ENCODE measurements around the gene EIF2S2. TPM values are rescaled to one million over a fixed set of nuclear protein-coding genes. Genes with fewer than 3 reads are reported as not detected.
"Not testable (repeated sequence)": the region's sequence is repeated elsewhere in the genome, so short reads cannot be mapped to it uniquely, and the experiment has no call there.

EIF2S2 gene
- total RNA-seq, 6 donors from 2014 or later, result 28.3 to 76.1 (median 50.3) TPM

GRCh38 chr20:34145280-34145819 is 33.3 kb upstream of the EIF2S2 start:
- H3K9me3 ChIP-seq, result no peaks in the 10 kb centered on the region
- H3K36me3 ChIP-seq, result no peaks in the 10 kb centered on the region
- no peak for ATAC-seq (ENCODE audit: low FRiP score in 2 of 2)
- WGBS, 2 donors, result 92 to 100% methylated on average over 2 of the region's 2 CpGs
- H3K27ac ChIP-seq, result no peak overlapping the region
- no peak overlapping the region for H3K4me3 ChIP-seq
- H3K4me1 ChIP-seq, result no peaks in the 10 kb centered on the region
- DNase-seq, result no peak
- TF ChIP-seq POLR2A (IDR thresholded peaks at IDR 0.05) (no peak), POLR2AphosphoS5 (IDR thresholded peaks at IDR 0.05) (no peak), CTCF (IDR thresholded peaks at IDR 0.05) (no peak), EP300 (IDR thresholded peaks at IDR 0.05) (no peak)
- no peaks in the 10 kb centered on the region for H3K27me3 ChIP-seq

GRCh38 chr20:34143951-34144350 is 31.9 kb upstream of the EIF2S2 start:
- Histone ChIP-seq H3K4me1 (no peaks in the 10 kb centered on the region), H3K9me3 (no peaks in the 10 kb centered on the region)
- TF ChIP-seq POLR2A (IDR thresholded peaks at IDR 0.05) (no peak), POLR2AphosphoS5 (IDR thresholded peaks at IDR 0.05) (no peak), CTCF (IDR thresholded peaks at IDR 0.05) (no peak), EP300 (IDR thresholded peaks at IDR 0.05) (no peak)

GRCh38 chr20:34142121-34142520 is 30.1 kb upstream of the EIF2S2 start:
- Histone ChIP-seq H3K9me3 (no peaks in the 10 kb centered on the region), H3K36me3 (no peaks in the 10 kb centered on the region), H3K4me1 (no peaks in the 10 kb centered on the region), H3K27ac (no peak overlapping the region), H3K4me3 (no peak overlapping the region), H3K27me3 (no peaks in the 10 kb centered on the region)
- no peak for TF ChIP-seq EP300 (IDR thresholded peaks at IDR 0.05)
- TF ChIP-seq POLR2AphosphoS5 (IDR thresholded peaks at IDR 0.05), result no peak
- TF ChIP-seq CTCF (IDR thresholded peaks at IDR 0.05), result no peak
- TF ChIP-seq POLR2A (IDR thresholded peaks at IDR 0.05), result no peak
- 78 to 100% methylated on average over 1 of the region's 1 CpG for WGBS, 2 donors
- DNase-seq (no peak), ATAC-seq (ENCODE audit: low FRiP score in 2 of 2) (no peak)

More at GRCh38 chr20:34143951-34144350, 31.9 kb upstream of the EIF2S2 start:
- DNase-seq (no peak), ATAC-seq (ENCODE audit: low FRiP score in 2 of 2) (no peak)
- Histone ChIP-seq H3K36me3 (no peaks in the 10 kb centered on the region), H3K4me3 (no peak overlapping the region), H3K27me3 (no peaks in the 10 kb centered on the region), H3K27ac (no peak overlapping the region)
- 71 to 86% methylated on average over 7 of the region's 7 CpGs for WGBS, 2 donors

- TF ChIP-seq EP300 (IDR thresholded peaks at IDR 0.05) (no peak), POLR2A (IDR thresholded peaks at IDR 0.05) (no peak)
- ATAC-seq (ENCODE audit: low FRiP score in 2 of 2), result no peak
- no peaks in the 10 kb centered on the region for H3K27me3 ChIP-seq
Observed at GRCh38 chr20:34141293-34141692, 29.2 kb upstream of the EIF2S2 start.

GRCh38 chr20:34135525-34136275 is 23.7 kb upstream of the EIF2S2 start:
- 84 to 87% methylated on average over 11 of the region's 11 CpGs for WGBS, 2 donors
- DNase-seq; H3K9me3 ChIP-seq; H3K4me3 ChIP-seq; ATAC-seq (ENCODE audit: low FRiP score in 2 of 2); H3K4me1 ChIP-seq; H3K27me3 ChIP-seq; H3K36me3 ChIP-seq; H3K27ac ChIP-seq: not testable (repeated sequence)

More at GRCh38 chr20:34141293-34141692, 29.2 kb upstream of the EIF2S2 start:
- no peak for DNase-seq
- H3K4me3 ChIP-seq, result no peak overlapping the region
- no peak overlapping the region for H3K27ac ChIP-seq
- H3K9me3 ChIP-seq, result no peaks in the 10 kb centered on the region
- no peaks in the 10 kb centered on the region for H3K36me3 ChIP-seq
- 70 to 80% methylated on average over 2 of the region's 2 CpGs for WGBS, 2 donors
- H3K4me1 ChIP-seq, result no peaks in the 10 kb centered on the region

GRCh38 chr20:34133365-34133860 is 21.4 kb upstream of the EIF2S2 start:
- not testable (repeated sequence) for H3K4me1 ChIP-seq; H3K36me3 ChIP-seq; ATAC-seq (ENCODE audit: low FRiP score in 2 of 2); H3K27ac ChIP-seq; H3K9me3 ChIP-seq; H3K4me3 ChIP-seq; DNase-seq; H3K27me3 ChIP-seq
- WGBS, 2 donors, result 63 to 69% methylated on average over 2 to 4 of the region's 4 CpGs

GRCh38 chr20:34132943-34133342 is 20.9 kb upstream of the EIF2S2 start:
- not testable (repeated sequence) for H3K4me3 ChIP-seq; ATAC-seq (ENCODE audit: low FRiP score in 2 of 2); H3K27ac ChIP-seq; H3K9me3 ChIP-seq; H3K4me1 ChIP-seq; H3K27me3 ChIP-seq; H3K36me3 ChIP-seq
- WGBS, 2 donors, result 67 to 75% methylated on average over 7 to 10 of the region's 21 CpGs
- peak in 1 of 2 donors; percentile 54 for DNase-seq

- not testable (repeated sequence) for H3K27ac ChIP-seq; H3K36me3 ChIP-seq; H3K4me3 ChIP-seq; ATAC-seq (ENCODE audit: low FRiP score in 2 of 2); H3K9me3 ChIP-seq; H3K27me3 ChIP-seq; H3K4me1 ChIP-seq
- WGBS, 2 donors, result 98% methylated on average over 11 of the region's 26 CpGs; no CpG with 5 or more reads in 1 of the 2 donors
- DNase-seq, result peak in 1 of 2 donors; percentile 54
Observed at GRCh38 chr20:34132491-34132890, 20.4 kb upstream of the EIF2S2 start.
